ENCODE data around the gene YWHAH.
A peak's percentile ranks its signal among the peaks of the same experiment; 100 is the strongest.

Gene YWHAH

GRCh38 chr22:31923747-31924146 lies 20.6 kb upstream of the YWHAH start:
- no peak for DNase-seq (ENCODE audit: low read depth)

GRCh38 chr22:31925056-31925455 lies 19.3 kb upstream of the YWHAH start:
- no peak for DNase-seq (ENCODE audit: low read depth)

- no peak for DNase-seq (ENCODE audit: low read depth)
Observed at GRCh38 chr22:31926024-31926423, 18.3 kb upstream of the YWHAH start.

GRCh38 chr22:31926969-31927368 lies 17.4 kb upstream of the YWHAH start:
- no peak for DNase-seq (ENCODE audit: low read depth)

GRCh38 chr22:31927562-31927961 lies 16.8 kb upstream of the YWHAH start:
- DNase-seq (ENCODE audit: low read depth), result no peak

- DNase-seq (ENCODE audit: low read depth), result no peak
Observed at GRCh38 chr22:31929167-31929930, 15.0 kb upstream of the YWHAH start.

- no peak for DNase-seq (ENCODE audit: low read depth)
Observed at GRCh38 chr22:31932863-31933262, 11.5 kb upstream of the YWHAH start.

GRCh38 chr22:31933406-31933805 lies 10.9 kb upstream of the YWHAH start:
- no peak for DNase-seq (ENCODE audit: low read depth)

- DNase-seq (ENCODE audit: low read depth), result no peak
Observed at GRCh38 chr22:31933816-31934482, 10.4 kb upstream of the YWHAH start.

- no peak for DNase-seq (ENCODE audit: low read depth)
Observed at GRCh38 chr22:31935961-31936635, 8.2 kb upstream of the YWHAH start.

- no peak for DNase-seq (ENCODE audit: low read depth)
Observed at GRCh38 chr22:31937341-31937740, 7.0 kb upstream of the YWHAH start.

- no peak for DNase-seq (ENCODE audit: low read depth)
Observed at GRCh38 chr22:31938296-31938695, 6.0 kb upstream of the YWHAH start.

- no peak for DNase-seq (ENCODE audit: low read depth)
Observed at GRCh38 chr22:31940506-31940905, 3.8 kb upstream of the YWHAH start.

GRCh38 chr22:31942091-31942490 lies 2.2 kb upstream of the YWHAH start:
- DNase-seq (ENCODE audit: low read depth), result no peak

- no peak for DNase-seq (ENCODE audit: low read depth)
Observed at GRCh38 chr22:31943206-31943977, 943 bp upstream of the YWHAH start.

- peak; percentile 20 for DNase-seq (ENCODE audit: low read depth)
Observed at GRCh38 chr22:31944700-31945442, 536 bp downstream of the YWHAH start.

- DNase-seq (ENCODE audit: low read depth), result no peak
Observed at GRCh38 chr22:31945443-31945855, 1.1 kb downstream of the YWHAH start.

- DNase-seq (ENCODE audit: low read depth), result no peak
Observed at GRCh38 chr22:31945971-31946680, 1.8 kb downstream of the YWHAH start.

- no peak for DNase-seq (ENCODE audit: low read depth)
Observed at GRCh38 chr22:31947296-31947695, 3.0 kb downstream of the YWHAH start.

- DNase-seq (ENCODE audit: low read depth), result no peak
Observed at GRCh38 chr22:31948002-31948401, 3.7 kb downstream of the YWHAH start.

GRCh38 chr22:31950226-31950625 lies 5.9 kb downstream of the YWHAH start:
- DNase-seq (ENCODE audit: low read depth), result no peak
